OCI-LY7 (cell line): ENCODE data around the gene IPCEF1. TPM values are rescaled to one million over a fixed set of nuclear protein-coding genes. Genes with fewer than 3 reads are reported as not detected.

Experiments used
- BruUV-seq: library from RNA; stranded (reverse); fragments of 400-500 nt; replicated peaks from 2 replicates; lab custom pipeline; 2021; lab: Mats Ljungman, UMichigan
- CTCF ChIA-PET: fragments of 300-600 bp; sonication (Branson Sonifier 250); formaldehyde crosslinking; loops from one replicate; lab custom pipeline; 2022; ENCODE audit warnings: antibody characterized with exemption; ENCODE audit not compliant: unreplicated experiment; lab: Charles Lee
- POLR2A ChIA-PET: fragments of 300-600 bp; sonication (Branson Sonifier 250); formaldehyde crosslinking; loops from one replicate; lab custom pipeline; 2022; ENCODE audit warnings: antibody characterized with exemption; lab: Charles Lee
- DNase-seq: peaks from one replicate; pipeline ENCODE4 v3.0.0-alpha.2; 2015; ENCODE audit warnings: low spot score
- H2AFZ ChIP-seq: fragments of 200-600 bp; sonication (generic), shearing (Covaris generic); 2 replicates; pipeline ENCODE4 v1.6.1; 2014; ENCODE audit warnings: mild to moderate bottlenecking, antibody characterized with exemption, low read length, moderate library complexity
- H3K27ac ChIP-seq: fragments of 200-600 bp; sonication (generic); 2 replicates; pipeline ENCODE4 v1.5.1; 2014; ENCODE audit warnings: mixed run types, low read depth, mild to moderate bottlenecking, moderate library complexity, low read length, inconsistent platforms; ENCODE audit not compliant: poor library complexity, severe bottlenecking
- H3K36me3 ChIP-seq: fragments of 200-600 bp; sonication (generic); 2 replicates; pipeline ENCODE4 v1.6.1; 2014; ENCODE audit warnings: mild to moderate bottlenecking, antibody characterized with exemption, low read length, moderate library complexity, mixed read lengths; ENCODE audit not compliant: insufficient read depth
- H3K4me1 ChIP-seq: fragments of 200-600 bp; sonication (generic); 2 replicates; pipeline ENCODE4 v1.5.1; 2014; ENCODE audit warnings: mild to moderate bottlenecking, low read length; ENCODE audit not compliant: insufficient read depth, poor library complexity, severe bottlenecking
- H3K4me2 ChIP-seq: fragments of 200-600 bp; sonication (generic); 2 replicates; pipeline ENCODE4 v1.6.1; 2014; ENCODE audit warnings: mild to moderate bottlenecking, low read length
- H3K4me3 ChIP-seq: fragments of 200-600 bp; sonication (generic); 2 replicates; pipeline ENCODE4 v1.5.1; 2014; ENCODE audit warnings: mild to moderate bottlenecking, low read depth, low read length; ENCODE audit not compliant: poor library complexity, severe bottlenecking
- H3K79me2 ChIP-seq: fragments of 200-600 bp; sonication (generic); 2 replicates; pipeline ENCODE4 v1.6.1; 2016; ENCODE audit warnings: low read depth, mild to moderate bottlenecking, low read length, moderate library complexity, mixed read lengths; ENCODE audit not compliant: insufficient read depth
- H3K9me2 ChIP-seq: fragments of 200-600 bp; sonication (generic); 2 replicates; pipeline ENCODE4 v1.6.1; 2016; ENCODE audit warnings: mild to moderate bottlenecking, low read length, mixed read lengths; ENCODE audit not compliant: insufficient read depth
- H3K9me3 ChIP-seq: fragments of 200-600 bp; sonication (generic); 2 replicates; pipeline ENCODE4 v1.6.1; 2014; ENCODE audit warnings: mild to moderate bottlenecking, mixed run types, low read length, mixed read lengths
- H4K20me1 ChIP-seq: fragments of 200-600 bp; sonication (generic); 2 replicates; pipeline ENCODE4 v1.6.1; 2014; ENCODE audit warnings: mild to moderate bottlenecking, antibody characterized with exemption, low read length, moderate library complexity, mixed read lengths; ENCODE audit not compliant: insufficient read depth
- CTCF ChIP-seq: fragments of 200-600 bp; sonication (generic); conservative IDR thresholded peaks from 2 replicates; pipeline ENCODE4 v1.5.1; 2014; ENCODE audit warnings: mild to moderate bottlenecking, antibody characterized with exemption, low read length, moderate library complexity, mixed read lengths
- EZH2phosphoT487 ChIP-seq: fragments of 200-600 bp; sonication (generic); IDR thresholded peaks from 2 replicates; pipeline ENCODE4 v1.6.1; 2018; ENCODE audit warnings: low read depth, borderline replicate concordance, mild to moderate bottlenecking, mixed run types, antibody characterized with exemption, low read length, moderate library complexity, mixed read lengths
- intact Hi-C: fragments of 100-400 bp; cut with micrococcal nuclease; formaldehyde crosslinking; loops from one replicate; pipeline ENCODE4 v1.10.0; 2022; ENCODE audit not compliant: unreplicated experiment
- total RNA-seq, 2 experiments: library from RNA; depleted of rRNA in 1 of 2; stranded (reverse); fragments of >200 nt in 1 of 2; shearing (Covaris generic) in 1 of 2; gene quantifications; 2 replicates each; pipeline ENCODE4 v1.2.3, GENCODE V29; 2014 to 2022

IPCEF1 gene
- total RNA-seq, 2 experiments from 2014 or later, result not detected

- POLR2A ChIA-PET, result no interaction called here
- Histone ChIP-seq H3K4me2 (no peak overlapping the region), H3K36me3 (no peaks in the 10 kb centered on the region), H4K20me1 (no peaks in the 10 kb centered on the region), H3K4me1 (no peaks in the 10 kb centered on the region), H3K9me3 (no peaks in the 10 kb centered on the region), H3K9me2 (no peaks in the 10 kb centered on the region), H3K4me3 (no peak overlapping the region), H3K27ac (no peak overlapping the region), H3K79me2 (no peaks in the 10 kb centered on the region), H2AFZ (no peak overlapping the region)
- no TSS peak for BruUV-seq
- no peak for DNase-seq
- CTCF ChIA-PET, result no interaction called here
- intact Hi-C loops, result no loop called here
- no peak for TF ChIP-seq EZH2phosphoT487
- TF ChIP-seq CTCF, result no peak
Measured at GRCh38 chr6:154138793-154139192, 217.8 kb downstream of the IPCEF1 start.

- BruUV-seq, result no TSS peak
- intact Hi-C loops, result no loop called here
- CTCF ChIA-PET, result no interaction called here
Measured at GRCh38 chr6:154134471-154135147, 222.0 kb downstream of the IPCEF1 start.

GRCh38 chr6:154127657-154128056, 228.9 kb downstream of the IPCEF1 start:
- no peak for DNase-seq
- intact Hi-C loops, result no loop called here
- H4K20me1 ChIP-seq, result no peaks in the 10 kb centered on the region
- H2AFZ ChIP-seq, result no peak overlapping the region
- ChIA-PET CTCF (no interaction called here), POLR2A (no interaction called here)
- H3K79me2 ChIP-seq, result no peaks in the 10 kb centered on the region
- BruUV-seq, result no TSS peak
- no peak overlapping the region for H3K4me2 ChIP-seq
- no peaks in the 10 kb centered on the region for H3K9me3 ChIP-seq
- H3K4me3 ChIP-seq, result no peak overlapping the region
- TF ChIP-seq CTCF (no peak), EZH2phosphoT487 (no peak)
- H3K27ac ChIP-seq, result no peak overlapping the region
- H3K36me3 ChIP-seq, result no peaks in the 10 kb centered on the region
- H3K4me1 ChIP-seq, result no peaks in the 10 kb centered on the region
- no peaks in the 10 kb centered on the region for H3K9me2 ChIP-seq

More at GRCh38 chr6:154134471-154135147, 222.0 kb downstream of the IPCEF1 start:
- no peaks in the 10 kb centered on the region for H4K20me1 ChIP-seq
- no peaks in the 10 kb centered on the region for H3K36me3 ChIP-seq
- no peak overlapping the region for H3K27ac ChIP-seq
- no peak overlapping the region for H2AFZ ChIP-seq
- POLR2A ChIA-PET, result no interaction called here
- no peak for DNase-seq
- no peaks in the 10 kb centered on the region for H3K9me2 ChIP-seq
- no peaks in the 10 kb centered on the region for H3K4me1 ChIP-seq
- no peaks in the 10 kb centered on the region for H3K9me3 ChIP-seq
- no peak overlapping the region for H3K4me3 ChIP-seq
- no peaks in the 10 kb centered on the region for H3K79me2 ChIP-seq
- no peak for TF ChIP-seq EZH2phosphoT487
- H3K4me2 ChIP-seq, result no peak overlapping the region
